ENCODE results near the gene ACSBG1.

- TF ChIP-seq CTCF (IDR thresholded peaks at IDR 0.05; ENCODE audit: borderline replicate concordance, extremely low read depth, low read length, poor library complexity, severe bottlenecking) (no peak), EZH2 (IDR thresholded peaks at IDR 0.05; ENCODE audit: borderline replicate concordance, low read depth, low read length, severe bottlenecking) (no peak)
Measured at GRCh38 chr15:78272316-78272715, 38.0 kb upstream of the ACSBG1 start.

All from DND-41 (cell line).